Stimulated activated naive CD4-positive, alpha-beta T cell (primary cell): ENCODE data around the gene CLDN15.
A peak's percentile ranks its signal among the peaks of the same experiment; 100 is the strongest.
"Not testable (repeated sequence)": the region's sequence is repeated elsewhere in the genome, so short reads cannot be mapped to it uniquely, and the experiment has no call there.

ENCODE experiments used
- DNase-seq, 6 experiments: peaks; one replicate each; lab custom pipeline; 2025; lab: John Stamatoyannopoulos, UW

CLDN15 gene

DNA sequence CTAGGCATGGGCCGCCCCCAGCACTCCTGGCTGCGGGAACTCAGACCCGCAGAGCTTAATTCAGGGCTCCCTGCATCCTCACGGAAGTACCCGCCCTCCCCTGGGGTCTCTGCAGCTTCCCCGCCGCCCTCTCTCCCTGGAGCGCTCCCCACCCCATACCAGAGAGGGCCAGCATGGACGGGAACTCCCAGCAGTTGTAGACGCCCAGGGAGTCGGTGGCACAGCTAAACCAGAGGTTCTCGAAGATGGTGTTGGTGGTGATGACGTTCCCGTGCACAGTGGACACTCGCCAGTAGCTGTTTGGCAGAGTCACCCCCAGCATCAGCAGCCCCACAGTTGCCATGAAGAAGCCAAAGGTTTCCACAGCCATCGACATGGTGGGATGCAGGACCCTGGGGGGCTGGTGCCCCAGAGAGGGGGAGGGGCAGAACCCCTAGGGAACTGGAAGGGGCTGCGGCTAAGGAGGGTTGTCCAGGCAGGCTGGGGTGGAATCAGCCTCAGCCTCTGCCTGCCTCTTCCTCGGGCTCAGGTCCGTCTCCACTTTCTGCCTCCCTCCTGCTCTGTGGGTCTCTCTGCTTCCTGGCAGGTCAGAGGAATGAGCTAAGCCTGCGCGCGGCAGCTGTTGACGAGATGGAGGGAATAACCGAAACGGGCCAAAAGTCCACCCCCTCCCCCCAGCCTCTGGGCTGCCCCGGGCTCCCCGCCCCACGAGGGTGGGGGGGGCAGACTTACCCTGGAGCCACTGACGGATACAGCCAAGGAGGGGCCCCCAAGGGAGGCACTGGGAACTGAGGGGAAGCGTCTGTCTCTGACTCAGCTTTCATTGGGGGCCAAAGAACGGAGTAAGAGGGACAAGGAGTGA, at the start of gene CLDN15:
Gene CLDN15 (minus strand): TSS at position 597 of the 862 bp plus-strand sequence. CDS start 221 bp downstream, at position 376.
- no peak for DNase-seq

GRCh38 chr7:101287032-101287431, 49.4 kb upstream of the CLDN15 start:
- no peak for DNase-seq

GRCh38 chr7:101285880-101286279, 48.3 kb upstream of the CLDN15 start:
- DNase-seq: not testable (repeated sequence)

DNA sequence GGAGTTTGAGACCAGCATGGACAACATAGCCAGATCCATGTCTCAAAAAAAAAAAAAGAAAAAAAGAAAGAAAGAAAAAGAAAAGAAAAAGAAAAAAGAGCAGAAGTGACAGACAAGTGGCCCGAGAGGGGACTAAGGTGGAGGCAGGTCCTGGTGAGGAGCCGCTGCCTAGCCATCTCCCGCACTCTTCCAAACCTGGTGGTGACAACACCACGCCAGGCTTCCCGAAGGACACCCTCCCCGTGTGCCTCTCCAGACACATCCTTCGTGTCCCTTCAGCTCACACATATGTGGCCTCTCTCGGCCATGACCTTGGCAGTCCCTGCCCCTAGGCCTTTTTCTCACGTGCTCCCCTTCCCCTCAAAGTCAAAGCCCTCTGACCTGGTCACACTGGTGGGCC, 47.6 kb upstream of the CLDN15 start:
- DNase-seq: no peak

DNA sequence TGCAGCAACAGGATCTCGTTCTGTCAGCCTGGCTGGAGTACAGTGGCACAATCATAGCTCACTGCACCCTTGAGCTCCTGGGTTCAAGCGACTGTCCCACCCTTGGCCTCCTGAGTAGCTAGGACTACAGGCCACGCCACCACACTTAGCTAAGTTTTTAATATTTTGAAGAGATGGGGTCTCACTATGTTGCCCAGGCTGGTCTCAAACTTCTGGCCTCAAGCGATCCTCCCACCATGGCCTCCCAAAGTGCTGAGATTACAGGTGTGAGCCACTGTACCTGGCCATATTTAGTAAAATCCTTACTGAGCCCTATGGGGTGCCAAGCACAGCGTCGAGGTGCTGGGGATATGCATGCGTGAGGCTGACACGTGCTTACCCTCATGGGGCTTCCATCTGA, 43.3 kb upstream of the CLDN15 start:
- not testable (repeated sequence) for DNase-seq

- no peak for DNase-seq
These were observed 41.1 kb upstream of the CLDN15 start for GRCh38 chr7:101278461-101279292.

DNA sequence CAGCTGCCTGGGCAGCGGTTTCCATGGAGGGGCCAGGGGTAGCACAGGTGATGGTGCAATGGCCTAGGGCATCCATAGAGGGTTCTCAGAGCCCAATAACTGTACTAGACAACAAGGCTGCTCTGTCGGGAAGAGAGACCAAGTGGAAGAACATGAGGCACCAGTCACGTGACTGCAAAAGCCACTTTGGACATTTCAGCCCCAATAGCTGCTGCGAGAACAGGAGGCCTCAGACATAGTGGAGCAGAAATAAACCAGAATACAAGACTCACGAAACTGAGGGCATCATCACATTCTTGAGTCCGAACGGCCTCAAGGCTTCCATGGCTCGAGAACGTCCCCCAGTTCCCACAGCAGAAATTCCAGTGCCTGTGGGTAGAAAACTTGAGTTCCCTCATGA, 39.6 kb upstream of the CLDN15 start:
- no peak for DNase-seq

DNA sequence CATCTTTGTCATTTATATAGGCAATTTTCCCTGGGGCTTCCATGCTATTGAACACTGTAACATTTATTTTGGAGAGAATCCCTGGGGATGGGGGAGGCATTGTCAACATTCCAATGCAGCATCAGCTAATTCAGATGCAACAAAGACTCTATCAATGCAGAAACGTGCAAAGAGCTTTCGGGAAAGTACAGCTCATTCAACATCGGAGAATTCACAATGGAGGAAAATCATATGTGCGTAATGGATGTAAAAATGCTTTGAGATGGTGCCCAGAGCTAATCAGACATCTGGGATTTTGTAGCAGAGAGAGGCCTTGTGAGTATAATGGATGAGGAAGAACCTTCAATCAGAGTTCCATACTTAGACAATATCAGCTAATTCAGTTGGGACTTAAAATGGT, 35.6 kb upstream of the CLDN15 start:
- no peak for DNase-seq

DNA sequence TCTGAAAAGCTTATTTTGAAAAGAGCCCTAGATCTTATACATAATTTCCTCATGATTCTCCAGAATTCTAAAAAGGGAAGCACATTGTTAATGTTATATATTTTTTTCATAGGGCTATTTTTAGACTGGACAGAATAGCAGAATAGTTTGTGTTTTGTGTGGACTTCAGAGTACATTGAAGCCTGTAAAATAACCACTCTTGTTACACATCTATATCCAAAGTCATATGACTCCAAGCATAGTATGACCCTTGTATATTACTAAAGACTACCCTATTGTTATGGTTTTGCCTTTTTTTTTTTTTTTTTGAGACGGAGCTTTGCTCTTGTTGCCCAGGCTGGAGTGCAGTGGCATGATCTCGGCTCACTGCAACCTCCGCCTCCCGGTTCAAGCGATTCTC, 33.4 kb upstream of the CLDN15 start:
- DNase-seq: no peak

GRCh38 chr7:101269664-101270063, 32.1 kb upstream of the CLDN15 start:
- no peak for DNase-seq

- no peak for DNase-seq
These were observed 28.3 kb upstream of the CLDN15 start for GRCh38 chr7:101265622-101266516.

GRCh38 chr7:101264102-101264706, 26.6 kb upstream of the CLDN15 start:
- DNase-seq: not testable (repeated sequence)

- no peak for DNase-seq
These were observed 20.7 kb upstream of the CLDN15 start for GRCh38 chr7:101258243-101258731.

DNA sequence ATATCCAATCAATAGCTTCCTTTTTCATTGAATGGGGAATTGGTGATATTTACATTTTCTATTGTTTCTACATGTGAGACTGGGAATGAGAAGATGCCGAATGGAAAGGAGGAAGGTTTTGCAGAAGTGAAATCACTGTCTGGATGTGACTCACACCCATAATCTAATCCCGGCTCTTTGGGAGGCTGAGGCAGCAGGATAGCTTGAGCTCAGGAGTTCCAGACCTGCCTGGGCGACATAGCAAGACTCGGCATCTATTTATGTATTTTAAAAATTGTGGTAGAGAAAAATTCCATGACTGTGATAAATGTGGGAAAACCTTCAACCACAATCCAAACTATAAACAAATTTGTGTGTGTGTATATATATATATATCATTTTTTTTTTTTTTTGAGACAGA, 18.2 kb upstream of the CLDN15 start:
- no peak for DNase-seq

DNA sequence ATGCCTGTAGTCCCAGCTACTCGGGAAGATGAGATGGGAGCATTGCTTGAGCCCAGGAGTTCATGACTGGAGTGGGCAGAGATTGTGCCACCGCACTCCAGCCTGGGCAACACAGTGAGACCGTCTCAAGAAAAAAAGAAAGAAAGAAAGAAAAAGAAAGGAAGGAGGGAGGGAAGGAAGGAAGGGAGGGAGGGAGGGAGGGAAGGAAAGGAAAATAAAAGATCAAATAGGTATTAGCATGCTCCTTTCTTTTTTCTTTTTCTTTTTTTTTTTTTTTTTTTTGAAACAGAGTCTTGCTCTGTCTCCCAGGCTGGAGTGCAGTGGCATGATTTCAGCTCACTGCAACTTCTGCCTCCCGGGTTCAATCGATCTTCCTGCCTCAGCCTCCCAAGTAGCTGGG, 15.6 kb upstream of the CLDN15 start:
- not testable (repeated sequence) for DNase-seq

- DNase-seq: peak; percentile 94 to 98 (median 96)
These were observed 14.5 kb upstream of the CLDN15 start for GRCh38 chr7:101251871-101252659.

- no peak for DNase-seq
These were observed 12.7 kb upstream of the CLDN15 start for GRCh38 chr7:101250324-101250723.

DNA sequence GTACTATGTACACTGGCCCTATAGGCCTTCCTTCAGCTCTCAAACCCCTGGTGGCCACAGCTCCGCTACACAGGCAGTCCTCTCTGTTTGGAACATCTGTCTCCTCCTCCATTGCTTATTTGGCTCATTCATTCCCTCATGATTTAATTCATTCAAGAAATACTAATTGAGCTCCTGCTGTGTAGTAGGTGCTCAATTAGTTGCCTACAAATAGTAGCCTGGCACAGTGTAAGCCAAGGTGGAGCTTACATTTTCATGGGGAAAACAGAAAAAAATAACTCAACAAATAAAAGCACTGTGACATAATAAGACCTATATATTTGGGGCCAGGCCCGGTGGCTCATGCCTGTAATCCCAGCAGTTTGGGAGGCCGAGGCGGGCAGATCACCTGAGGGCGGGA, 10.7 kb upstream of the CLDN15 start:
- DNase-seq: no peak

DNA sequence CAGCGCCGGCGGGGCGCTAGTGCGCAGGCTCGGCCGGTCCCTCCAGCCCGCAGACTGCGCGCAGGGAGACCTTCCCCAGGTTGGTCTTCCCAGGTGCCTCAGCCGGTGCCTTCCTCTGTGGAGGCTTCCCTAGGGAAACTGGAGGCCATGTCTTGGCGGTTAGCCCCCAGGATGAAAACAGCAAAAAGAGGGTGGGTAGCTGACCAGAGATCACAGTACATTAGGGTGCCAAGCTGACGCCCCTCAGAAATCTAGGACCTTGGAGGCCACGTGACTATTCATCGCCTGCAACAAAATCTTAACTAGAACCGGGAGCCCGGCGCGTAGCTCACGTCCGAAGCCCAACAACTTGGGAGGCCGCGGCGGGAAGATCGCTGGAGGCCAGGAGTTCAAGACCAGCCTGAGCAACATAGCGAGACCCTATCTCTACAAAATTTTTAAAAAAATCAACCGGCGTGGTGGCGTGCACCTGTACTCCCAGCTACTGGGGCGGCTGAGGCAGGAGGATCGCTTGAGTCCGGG, 7.6 kb upstream of the CLDN15 start:
- no peak for DNase-seq
